Measurements from ENCODE around the gene LDLRAD1. TPM values are rescaled to one million over a fixed set of nuclear protein-coding genes. Genes with fewer than 3 reads are reported as not detected.

The LDLRAD1 gene
- total RNA-seq, 2 donors from 2014 or later = not detected

GRCh38 chr1:54046671-54047383 is 28.8 kb upstream of the LDLRAD1 start:
- Mint-ChIP-seq H3K27ac (peak overlapping the region; percentile 42), H3K9me3 (no peaks in the 10 kb centered on the region), H3K36me3 (ENCODE audit: low read depth) (peaks cover 9% of the 10 kb centered on the region), H3K27me3 (ENCODE audit: insufficient read depth) (no peaks in the 10 kb centered on the region), H3K4me1 (peaks cover 3% of the 10 kb centered on the region), H3K4me3 (no peak overlapping the region)
- Histone ChIP-seq H3K27me3 (ENCODE audit: control insufficient read depth, insufficient read depth, low read length, poor library complexity, severe bottlenecking) (no peaks in the 10 kb centered on the region), H3K9me3 (ENCODE audit: control insufficient read depth, low read length) (no peaks in the 10 kb centered on the region), H3K4me3 (ENCODE audit: low read length) (no peak overlapping the region), H3K9ac (ENCODE audit: extremely low read depth, low read length, poor library complexity, severe bottlenecking) (no peak overlapping the region), H3K4me1 (ENCODE audit: control insufficient read depth, insufficient read depth, low read length) (peaks cover 4% of the 10 kb centered on the region), H3K27ac (ENCODE audit: low read depth, low read length) (no peak overlapping the region), H3K36me3 (ENCODE audit: control insufficient read depth, insufficient read depth, low read length) (peaks cover 15% of the 10 kb centered on the region)
- no peak for DNase-seq
- WGBS, 2 experiments (ENCODE audit: insufficient coverage in 1 of 2, insufficient read length in 1 of 2) = 94 to 96% methylated on average over 4 to 7 of the region's 7 CpGs
- no peak for TF ChIP-seq CTCF (conservative IDR thresholded peaks at IDR 0.05)

DNA sequence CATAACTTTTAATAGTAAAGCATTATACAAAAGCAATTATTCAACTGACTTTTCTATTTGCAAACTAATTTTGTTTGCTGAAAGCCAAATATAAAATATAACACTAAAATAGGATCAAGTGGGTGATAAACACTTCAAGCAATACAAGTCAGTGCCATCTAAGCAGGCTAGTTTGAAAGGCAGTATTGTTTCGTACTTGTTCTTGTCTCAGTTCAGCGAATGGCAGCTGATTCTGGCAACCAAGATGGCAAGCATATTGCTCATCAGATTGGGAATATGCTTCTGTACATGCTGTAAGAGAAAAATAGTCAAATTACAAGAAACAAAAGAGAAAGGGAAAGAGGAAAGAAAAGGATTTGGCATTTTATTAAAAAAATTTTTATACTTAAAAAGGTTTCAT is 27.5 kb upstream of the LDLRAD1 start:
- Histone ChIP-seq H3K36me3 (ENCODE audit: control insufficient read depth, insufficient read depth, low read length) (peaks cover 28% of the 10 kb centered on the region), H3K4me1 (ENCODE audit: control insufficient read depth, insufficient read depth, low read length) (no peaks in the 10 kb centered on the region), H3K9ac (ENCODE audit: extremely low read depth, low read length, poor library complexity, severe bottlenecking) (no peak overlapping the region), H3K4me3 (ENCODE audit: low read length) (no peak overlapping the region), H3K27me3 (ENCODE audit: control insufficient read depth, insufficient read depth, low read length, poor library complexity, severe bottlenecking) (no peaks in the 10 kb centered on the region), H3K27ac (ENCODE audit: low read depth, low read length) (no peak overlapping the region), H3K9me3 (ENCODE audit: control insufficient read depth, low read length) (no peaks in the 10 kb centered on the region)
- H3K9me3 Mint-ChIP-seq = no peaks in the 10 kb centered on the region
- no peaks in the 10 kb centered on the region for H3K27me3 Mint-ChIP-seq (ENCODE audit: insufficient read depth)
- 92 to 94% methylated on average over 2 of the region's 2 CpGs for WGBS, 2 experiments (ENCODE audit: insufficient coverage in 1 of 2, insufficient read length in 1 of 2)
- no peak overlapping the region for H3K27ac Mint-ChIP-seq
- TF ChIP-seq CTCF (conservative IDR thresholded peaks at IDR 0.05) = no peak
- H3K4me1 Mint-ChIP-seq = peaks cover 3% of the 10 kb centered on the region
- no peak for DNase-seq
- no peak overlapping the region for H3K4me3 Mint-ChIP-seq
- H3K36me3 Mint-ChIP-seq (ENCODE audit: low read depth) = peaks cover 10% of the 10 kb centered on the region

GRCh38 chr1:54041806-54042205 is 23.8 kb upstream of the LDLRAD1 start:
- no peak for DNase-seq
- Mint-ChIP-seq H3K27me3 (ENCODE audit: insufficient read depth) (no peaks in the 10 kb centered on the region), H3K27ac (no peak overlapping the region), H3K4me3 (no peak overlapping the region), H3K4me1 (peaks cover 3% of the 10 kb centered on the region), H3K36me3 (ENCODE audit: low read depth) (peaks cover 19% of the 10 kb centered on the region), H3K9me3 (no peaks in the 10 kb centered on the region)
- Histone ChIP-seq H3K27me3 (ENCODE audit: control insufficient read depth, insufficient read depth, low read length, poor library complexity, severe bottlenecking) (no peaks in the 10 kb centered on the region), H3K4me3 (ENCODE audit: low read length) (no peak overlapping the region), H3K9me3 (ENCODE audit: control insufficient read depth, low read length) (no peaks in the 10 kb centered on the region), H3K27ac (ENCODE audit: low read depth, low read length) (no peak overlapping the region), H3K9ac (ENCODE audit: extremely low read depth, low read length, poor library complexity, severe bottlenecking) (no peak overlapping the region), H3K4me1 (ENCODE audit: control insufficient read depth, insufficient read depth, low read length) (no peaks in the 10 kb centered on the region), H3K36me3 (ENCODE audit: control insufficient read depth, insufficient read depth, low read length) (peaks cover 44% of the 10 kb centered on the region)
- TF ChIP-seq CTCF (conservative IDR thresholded peaks at IDR 0.05) = no peak
- WGBS, 2 experiments (ENCODE audit: insufficient coverage in 1 of 2, insufficient read length in 1 of 2) = no CpG with 5 or more reads among the region's 1 CpG
